Measurements from ENCODE around the gene PKMYT1. TPM values are rescaled to one million over a fixed set of nuclear protein-coding genes. Genes with fewer than 3 reads are reported as not detected.

Gene PKMYT1
- total and polyA plus RNA-seq, 2 experiments from 2014 or later: 90.9 to 100 TPM

- Histone ChIP-seq H3K79me2 (replicated peaks; ENCODE audit: insufficient read depth) (no peaks in the 10 kb centered on the region), H3F3A (replicated peaks; ENCODE audit: low read depth) (0 out of 2 replicates have a peak, but pooled peaks cover 9% of the 10 kb centered on the region), H3K4me1 (ENCODE audit: insufficient read depth) (peaks cover 20% of the 10 kb centered on the region; the same call in 1 of the 2 replicates), H2AFZ (peak overlapping the region; percentile 76), H3K36me3 (ENCODE audit: insufficient read depth) (no peaks in the 10 kb centered on the region), H4K20me1 (replicated peaks; ENCODE audit: insufficient read depth) (no peaks in the 10 kb centered on the region), H3K4me2 (peak overlapping the region; percentile 72), H3K27ac (ENCODE audit: low read depth) (no peak overlapping the region), H3K4me3 (peak overlapping the region; percentile 38; the same call in 1 of the 2 replicates), H3K27me3 (ENCODE audit: insufficient read depth) (no peaks in the 10 kb centered on the region), H3K9me2 (ENCODE audit: insufficient read depth) (no peaks in the 10 kb centered on the region)
- H3K4me3 Mint-ChIP-seq: peak overlapping the region; percentile 24; the same call in 1 of the 3 replicates
- no peak for TF ChIP-seq JUNB (IDR thresholded peaks at IDR 0.05; ENCODE audit: unreplicated experiment)
- no peak for TF ChIP-seq ZNF331 (CRISPR knock-in tag; IDR thresholded peaks at IDR 0.05; ENCODE audit: low read depth)
- no peak for TF ChIP-seq ZNF114 (CRISPR knock-in tag; IDR thresholded peaks at IDR 0.05)
- no peak for TF ChIP-seq ETS1 (IDR thresholded peaks at IDR 0.05)
- TF ChIP-seq STAT1 (IDR thresholded peaks at IDR 0.05; ENCODE audit: unreplicated experiment): no peak
- no peak for TF ChIP-seq REST (IDR thresholded peaks at IDR 0.05; ENCODE audit: unreplicated experiment)
- TF ChIP-seq CTCF (conservative IDR thresholded peaks at IDR 0.05; ENCODE audit: low read depth in 2 of 2): no peak
- TF ChIP-seq ZNF462 (CRISPR knock-in tag; IDR thresholded peaks at IDR 0.05): no peak
- no peak for TF ChIP-seq EZH2 (IDR thresholded peaks at IDR 0.05; ENCODE audit: low read depth, unreplicated experiment)
- no peak for TF ChIP-seq EZH2phosphoT487 (IDR thresholded peaks at IDR 0.05; ENCODE audit: unreplicated experiment)
- TF ChIP-seq POLR2AphosphoS5 (IDR thresholded peaks at IDR 0.05; ENCODE audit: low read depth): no peak; the same call in 1 of the 2 replicates
- no peak for TF ChIP-seq CREB1 (CRISPR knock-in tag; IDR thresholded peaks at IDR 0.05; ENCODE audit: low read depth)
- peak; percentile 66 for ATAC-seq
- peak; percentile 50 for DNase-seq (ENCODE audit: low spot score)
- no peaks in the 10 kb centered on the region for H3K9me3 Mint-ChIP-seq
- peaks cover 22% of the 10 kb centered on the region for H3K4me1 Mint-ChIP-seq
- no peak overlapping the region for H3K27ac Mint-ChIP-seq
- peaks cover 13% of the 10 kb centered on the region for H3K27me3 Mint-ChIP-seq (ENCODE audit: insufficient read depth, low read depth, poor library complexity)
- no peaks in the 10 kb centered on the region for H3K36me3 Mint-ChIP-seq (ENCODE audit: low read depth)
These were observed 24.3 kb downstream of the PKMYT1 start for GRCh38 chr16:2955779-2956578.

Data from GM23338 (cell line).